Measurements from ENCODE around the gene MAGI3.

DNA sequence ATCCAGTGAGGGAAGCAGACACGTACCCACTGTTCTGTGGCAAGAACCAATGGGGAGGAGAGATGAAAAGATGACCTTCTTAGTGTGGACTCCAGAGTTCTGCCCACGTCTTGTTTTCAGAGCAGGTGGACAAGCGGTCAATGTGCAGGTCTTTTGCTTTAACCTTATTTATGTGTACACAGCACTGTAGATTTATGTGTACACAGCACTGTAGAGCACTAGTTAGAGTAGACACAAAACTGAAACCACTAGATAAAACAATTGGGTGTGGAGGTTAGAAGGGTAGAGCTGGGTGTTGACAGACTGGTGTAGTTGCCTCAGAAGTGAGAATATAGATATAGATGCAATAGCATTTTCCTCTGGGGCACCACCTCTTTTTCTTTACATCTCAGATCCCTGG is 150.0 kb downstream of the MAGI3 start:
- TF ChIP-seq SIN3A (IDR thresholded peaks at IDR 0.05; ENCODE audit: borderline replicate concordance, insufficient read depth, low read length) (no peak), POLR2AphosphoS5 (IDR thresholded peaks at IDR 0.05; ENCODE audit: low read depth, low read length) (no peak), TAF1 (IDR thresholded peaks at IDR 0.05; ENCODE audit: borderline replicate concordance, insufficient read depth, low read length) (no peak), FOXP2 (optimal IDR thresholded peaks at IDR 0.05; ENCODE audit: borderline replicate concordance, extremely low read depth, extremely low read length, insufficient read depth) (no peak)
- TF ChIP-seq, protein P1, sequence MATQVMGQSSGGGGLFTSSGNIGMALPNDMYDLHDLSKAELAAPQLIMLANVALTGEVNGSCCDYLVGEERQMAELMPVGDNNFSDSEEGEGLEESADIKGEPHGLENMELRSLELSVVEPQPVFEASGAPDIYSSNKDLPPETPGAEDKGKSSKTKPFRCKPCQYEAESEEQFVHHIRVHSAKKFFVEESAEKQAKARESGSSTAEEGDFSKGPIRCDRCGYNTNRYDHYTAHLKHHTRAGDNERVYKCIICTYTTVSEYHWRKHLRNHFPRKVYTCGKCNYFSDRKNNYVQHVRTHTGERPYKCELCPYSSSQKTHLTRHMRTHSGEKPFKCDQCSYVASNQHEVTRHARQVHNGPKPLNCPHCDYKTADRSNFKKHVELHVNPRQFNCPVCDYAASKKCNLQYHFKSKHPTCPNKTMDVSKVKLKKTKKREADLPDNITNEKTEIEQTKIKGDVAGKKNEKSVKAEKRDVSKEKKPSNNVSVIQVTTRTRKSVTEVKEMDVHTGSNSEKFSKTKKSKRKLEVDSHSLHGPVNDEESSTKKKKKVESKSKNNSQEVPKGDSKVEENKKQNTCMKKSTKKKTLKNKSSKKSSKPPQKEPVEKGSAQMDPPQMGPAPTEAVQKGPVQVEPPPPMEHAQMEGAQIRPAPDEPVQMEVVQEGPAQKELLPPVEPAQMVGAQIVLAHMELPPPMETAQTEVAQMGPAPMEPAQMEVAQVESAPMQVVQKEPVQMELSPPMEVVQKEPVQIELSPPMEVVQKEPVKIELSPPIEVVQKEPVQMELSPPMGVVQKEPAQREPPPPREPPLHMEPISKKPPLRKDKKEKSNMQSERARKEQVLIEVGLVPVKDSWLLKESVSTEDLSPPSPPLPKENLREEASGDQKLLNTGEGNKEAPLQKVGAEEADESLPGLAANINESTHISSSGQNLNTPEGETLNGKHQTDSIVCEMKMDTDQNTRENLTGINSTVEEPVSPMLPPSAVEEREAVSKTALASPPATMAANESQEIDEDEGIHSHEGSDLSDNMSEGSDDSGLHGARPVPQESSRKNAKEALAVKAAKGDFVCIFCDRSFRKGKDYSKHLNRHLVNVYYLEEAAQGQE (IDR thresholded peaks at IDR 0.05; ENCODE audit: insufficient read depth in 1 of 2, low read depth in 2 of 2, low read length in 2 of 2): no peak

All from PFSK-1 (cell line).